Activated T-cell treated with anti-CD3 and anti-CD28 coated beads, Interleukin-2, amount 50 U/mL, for 24 hours (primary cell): ENCODE measurements around the gene CDH4.

Experiments used
- DNase-seq: peaks from one replicate; pipeline ENCODE4 v3.0.0-alpha.2; 2020
- H3K27ac Mint-ChIP-seq: 2 replicates; pipeline ENCODE4 v1.8.0; 2020; ENCODE audit warnings: mild to moderate bottlenecking, mixed read lengths
- H3K27me3 Mint-ChIP-seq: 2 replicates; pipeline ENCODE4 v1.8.0; 2020; ENCODE audit warnings: mixed read lengths
- H3K36me3 Mint-ChIP-seq: 2 replicates; pipeline ENCODE4 v1.8.0; 2020; ENCODE audit warnings: low read depth, mixed read lengths
- H3K4me1 Mint-ChIP-seq: 2 replicates; pipeline ENCODE4 v1.8.0; 2020; ENCODE audit warnings: low read depth, mixed read lengths
- H3K4me3 Mint-ChIP-seq: 2 replicates; pipeline ENCODE4 v1.8.0; 2020; ENCODE audit warnings: mild to moderate bottlenecking, moderate library complexity, mixed read lengths
- H3K9me3 Mint-ChIP-seq: 2 replicates; pipeline ENCODE4 v1.8.0; 2020; ENCODE audit warnings: mixed read lengths

CDH4 gene

DNA sequence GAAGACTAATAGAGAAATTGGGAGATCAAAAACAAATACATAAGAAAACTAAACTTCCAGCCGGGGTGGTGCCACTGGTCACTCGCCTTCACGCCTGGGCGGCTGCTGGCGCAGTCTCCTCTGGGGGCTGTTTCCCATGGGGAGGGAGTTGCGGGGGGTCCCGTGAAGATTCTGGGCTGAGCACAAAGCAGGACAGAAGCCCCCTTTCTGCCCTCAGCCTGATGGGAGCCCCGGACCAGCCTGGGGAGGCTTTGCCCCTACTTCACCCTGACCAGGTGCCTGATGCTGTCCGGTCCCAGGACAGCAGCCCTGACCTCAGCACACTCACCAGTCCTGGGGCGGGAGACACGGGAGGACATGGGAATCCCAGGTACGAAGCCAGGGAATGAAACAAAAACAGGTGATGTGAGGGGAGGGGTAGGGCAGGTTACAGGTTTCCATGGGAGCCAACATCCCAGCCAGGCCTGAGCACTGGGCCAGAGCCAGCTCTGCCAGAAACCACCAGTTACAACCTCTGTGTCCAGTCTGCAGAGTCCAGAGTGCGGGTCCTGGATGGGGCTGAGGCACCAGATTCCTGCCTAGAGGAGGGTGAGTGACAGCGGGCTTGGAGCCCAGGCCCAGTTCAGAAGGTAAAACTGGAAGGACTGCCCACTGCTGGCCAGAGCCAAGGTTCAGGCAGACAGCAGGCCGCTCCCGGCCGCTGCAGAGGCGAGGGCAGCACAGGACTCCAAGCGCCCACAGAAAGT, 487.2 kb downstream of the CDH4 start:
- H3K4me3 Mint-ChIP-seq = no peak overlapping the region

DNA sequence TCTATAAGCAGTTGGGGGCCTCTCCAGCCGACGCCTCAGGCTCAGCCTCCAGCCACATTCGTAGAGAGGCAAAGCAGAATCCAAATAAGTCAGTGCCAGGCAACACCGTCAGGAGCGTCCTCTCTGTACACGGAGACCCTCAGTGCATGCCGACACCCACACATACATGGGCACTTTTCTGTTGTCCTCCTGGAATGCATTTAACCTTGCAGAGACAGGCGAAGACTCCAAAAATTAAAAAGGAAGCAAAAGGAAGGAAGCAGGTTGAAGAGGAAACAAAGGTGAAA, 487.7 kb downstream of the CDH4 start:
- no peak overlapping the region for H3K27ac Mint-ChIP-seq
- DNase-seq = no peak
- no peaks in the 10 kb centered on the region for H3K4me1 Mint-ChIP-seq
- peaks cover 5% of the 10 kb centered on the region for H3K27me3 Mint-ChIP-seq
- no peaks in the 10 kb centered on the region for H3K36me3 Mint-ChIP-seq
- H3K9me3 Mint-ChIP-seq = no peaks in the 10 kb centered on the region
- H3K4me3 Mint-ChIP-seq = no peak overlapping the region

More for the DNA sequence above, 487.2 kb downstream of the CDH4 start:
- no peaks in the 10 kb centered on the region for H3K4me1 Mint-ChIP-seq
- H3K36me3 Mint-ChIP-seq = no peaks in the 10 kb centered on the region
- H3K27me3 Mint-ChIP-seq = peaks cover 5% of the 10 kb centered on the region
- DNase-seq = no peak
- H3K9me3 Mint-ChIP-seq = no peaks in the 10 kb centered on the region
- no peak overlapping the region for H3K27ac Mint-ChIP-seq

DNA sequence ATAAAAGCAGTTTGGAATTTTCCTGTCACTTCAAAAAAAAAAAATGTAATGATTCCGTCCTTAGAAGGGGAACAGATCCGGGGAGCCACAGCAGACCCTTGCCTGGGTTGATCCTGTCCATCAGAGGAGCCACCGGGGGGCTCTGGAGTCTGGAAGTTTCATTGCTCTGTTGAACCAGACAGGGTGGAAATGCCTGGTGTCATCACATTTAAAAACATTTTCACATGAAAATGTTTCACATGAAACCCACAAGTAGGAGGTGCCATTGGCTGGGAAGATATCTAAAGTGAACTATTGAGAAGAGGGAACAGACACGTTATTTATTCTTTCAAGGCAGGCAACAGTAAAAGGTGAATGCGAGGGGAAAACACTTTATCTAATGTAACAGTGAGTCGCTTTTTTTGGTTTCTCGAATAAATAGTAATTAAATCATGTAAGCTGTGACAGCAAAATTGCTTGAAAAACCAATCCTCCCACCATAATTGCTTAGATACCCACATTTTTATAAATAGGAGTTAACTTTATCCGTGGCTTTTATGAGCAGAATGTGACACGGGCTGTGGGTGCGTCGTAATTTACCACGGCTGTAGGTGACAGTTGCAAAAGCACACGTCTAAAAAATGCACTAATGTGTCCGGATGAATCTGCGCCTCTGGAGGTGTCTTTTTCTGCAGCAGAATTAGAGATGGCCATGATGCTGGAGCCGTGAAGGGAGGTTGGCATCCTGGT, 490.2 kb downstream of the CDH4 start:
- Mint-ChIP-seq H3K4me3 (no peak overlapping the region), H3K4me1 (no peaks in the 10 kb centered on the region), H3K27me3 (peaks cover 6% of the 10 kb centered on the region), H3K9me3 (no peaks in the 10 kb centered on the region), H3K27ac (no peak overlapping the region), H3K36me3 (no peaks in the 10 kb centered on the region)
- no peak for DNase-seq

DNA sequence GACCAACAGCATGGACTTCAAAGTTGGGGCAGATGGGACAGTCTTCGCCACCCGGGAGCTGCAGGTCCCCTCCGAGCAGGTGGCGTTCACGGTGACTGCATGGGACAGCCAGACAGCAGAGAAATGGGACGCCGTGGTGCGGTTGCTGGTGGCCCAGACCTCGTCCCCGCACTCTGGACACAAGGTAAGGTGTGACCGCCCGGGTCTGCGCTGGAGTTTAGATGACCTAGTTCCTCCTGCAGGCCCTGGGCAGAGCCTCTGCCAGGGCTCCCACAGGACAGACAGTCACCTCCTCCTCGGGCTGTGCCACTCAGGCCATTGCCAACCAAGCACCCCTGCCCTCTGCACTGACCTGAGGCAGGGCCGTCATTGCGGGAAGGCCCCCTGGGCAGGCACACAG, 491.5 kb downstream of the CDH4 start:
- DNase-seq = no peak
- Mint-ChIP-seq H3K4me1 (no peaks in the 10 kb centered on the region), H3K36me3 (no peaks in the 10 kb centered on the region), H3K27me3 (peaks cover 6% of the 10 kb centered on the region), H3K9me3 (no peaks in the 10 kb centered on the region), H3K27ac (no peak overlapping the region), H3K4me3 (no peak overlapping the region)

DNA sequence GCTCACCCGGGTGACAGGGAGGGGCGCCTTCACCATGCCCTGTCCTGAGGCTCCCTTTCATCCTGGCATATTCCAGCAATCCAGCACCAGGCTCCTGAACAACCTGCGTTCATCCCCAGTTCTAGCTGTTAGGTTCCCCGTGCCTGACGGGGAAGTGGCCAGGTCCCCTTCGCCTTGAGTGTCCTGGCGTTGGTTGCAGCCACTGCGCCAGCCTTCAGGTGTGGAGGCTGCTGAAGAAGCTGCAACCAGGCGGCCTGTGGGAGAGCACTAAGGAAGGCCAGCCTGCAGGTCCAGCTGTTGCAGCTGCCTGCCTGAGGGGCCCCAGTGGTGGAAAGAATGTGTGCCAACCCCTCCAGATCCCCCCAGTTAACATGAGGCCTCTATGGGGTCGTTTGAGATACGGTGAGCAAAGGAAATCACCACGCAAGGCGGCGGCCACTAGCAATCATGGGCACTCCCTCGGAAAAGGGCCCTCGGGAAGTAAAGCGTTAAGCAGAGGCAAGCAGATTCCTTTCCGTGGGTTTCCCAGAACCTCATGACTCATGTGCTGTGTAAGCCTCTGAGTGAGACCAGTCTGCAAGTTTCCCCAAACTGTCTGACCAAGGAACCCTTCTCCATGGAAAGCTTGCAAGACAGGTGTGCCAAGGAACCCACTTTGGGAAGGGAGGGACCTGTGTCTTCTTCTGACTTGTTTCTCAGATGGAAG, 492.8 kb downstream of the CDH4 start:
- Mint-ChIP-seq H3K36me3 (no peaks in the 10 kb centered on the region), H3K4me1 (no peaks in the 10 kb centered on the region), H3K27ac (no peak overlapping the region), H3K27me3 (peaks cover 6% of the 10 kb centered on the region), H3K4me3 (no peak overlapping the region), H3K9me3 (peaks cover under 1% of the 10 kb centered on the region)
- no peak for DNase-seq

DNA sequence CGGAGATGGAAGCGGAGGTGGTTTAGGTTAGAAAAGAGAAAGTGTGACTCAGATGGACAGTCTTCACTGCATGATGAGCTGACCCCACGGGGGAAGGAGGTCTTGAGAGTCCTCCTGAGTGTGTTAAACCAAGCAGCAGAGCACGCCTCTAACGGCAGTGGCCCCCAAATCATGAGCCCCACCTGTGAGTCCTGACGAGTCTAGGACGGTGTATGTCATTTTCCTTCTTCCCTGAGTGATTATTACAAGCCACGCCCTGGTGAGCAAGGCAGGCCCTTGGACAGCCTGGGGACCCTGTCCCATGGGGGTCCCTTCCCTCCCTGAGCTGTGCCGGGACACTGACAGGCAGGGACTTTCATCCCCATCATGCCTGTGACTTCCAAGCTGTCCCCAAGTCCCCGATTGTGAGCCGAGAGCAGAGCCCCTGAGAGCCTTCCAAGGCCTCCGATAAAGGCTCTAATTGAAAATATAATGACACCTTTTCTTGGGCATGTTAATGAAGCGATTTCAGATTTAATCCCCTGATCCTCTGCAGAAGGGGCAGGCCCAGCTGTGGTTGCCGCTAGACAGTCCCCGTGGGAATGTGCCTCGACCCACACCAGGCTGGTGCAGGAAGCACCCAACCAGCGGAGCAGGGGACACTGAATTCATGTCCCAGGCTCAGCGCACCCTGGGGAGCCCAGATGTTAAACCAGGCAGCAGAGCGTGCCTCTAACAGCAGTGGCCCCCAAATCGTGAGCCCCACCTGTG, 493.5 kb downstream of the CDH4 start:
- Mint-ChIP-seq H3K27ac (no peak overlapping the region), H3K4me3 (no peak overlapping the region), H3K4me1 (no peaks in the 10 kb centered on the region), H3K9me3 (peaks cover 6% of the 10 kb centered on the region), H3K36me3 (no peaks in the 10 kb centered on the region), H3K27me3 (peaks cover 6% of the 10 kb centered on the region)
- no peak for DNase-seq

DNA sequence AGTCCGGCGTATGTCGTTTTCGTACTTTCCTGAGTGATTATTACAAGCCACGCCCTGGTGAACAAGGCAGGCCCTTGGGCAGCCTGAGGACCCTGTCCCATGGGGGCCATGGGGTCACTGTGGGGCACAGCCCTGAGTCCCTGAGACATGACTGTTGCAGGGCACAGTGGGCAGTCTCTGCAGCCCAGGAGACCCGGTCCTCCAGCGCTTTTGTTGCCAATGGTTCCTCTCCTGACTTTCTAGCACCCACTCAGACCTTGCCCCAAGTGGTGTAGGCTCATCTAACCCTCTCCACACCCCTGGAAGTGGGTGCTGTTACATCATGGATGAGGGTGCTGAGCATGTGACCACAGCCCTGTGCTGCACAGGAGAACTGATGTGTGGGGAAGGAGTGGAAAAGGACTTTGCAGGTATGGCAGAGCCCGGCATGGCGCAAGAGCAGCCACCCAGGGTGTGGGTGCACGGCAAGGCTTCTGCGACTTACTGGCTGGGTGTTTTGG, 494.1 kb downstream of the CDH4 start:
- Mint-ChIP-seq H3K4me1 (no peaks in the 10 kb centered on the region), H3K27ac (no peak overlapping the region), H3K9me3 (peaks cover 9% of the 10 kb centered on the region), H3K27me3 (peaks cover 6% of the 10 kb centered on the region), H3K36me3 (no peaks in the 10 kb centered on the region), H3K4me3 (no peak overlapping the region)
- DNase-seq = no peak

DNA sequence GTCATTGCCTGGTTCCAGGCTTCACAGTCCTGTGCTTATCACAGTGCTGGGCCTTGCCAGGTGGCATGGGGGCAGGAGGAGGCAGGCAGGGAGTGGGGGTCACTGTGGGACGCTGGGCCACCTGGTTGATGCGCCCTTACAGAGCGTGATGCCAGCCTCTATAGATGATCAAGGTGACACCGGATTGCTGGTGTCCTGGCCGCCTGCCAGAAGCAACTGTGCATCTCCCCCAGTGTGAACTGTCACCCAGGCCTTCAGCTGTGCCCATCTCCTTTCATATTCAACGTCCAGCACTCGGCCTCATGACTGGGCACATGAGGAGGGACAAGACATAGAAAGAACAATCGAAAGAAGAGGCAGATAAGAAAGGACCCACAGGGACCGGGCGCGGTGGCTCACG, 494.7 kb downstream of the CDH4 start:
- peaks cover 6% of the 10 kb centered on the region for H3K27me3 Mint-ChIP-seq
- no peak overlapping the region for H3K27ac Mint-ChIP-seq
- no peaks in the 10 kb centered on the region for H3K36me3 Mint-ChIP-seq
- no peaks in the 10 kb centered on the region for H3K4me1 Mint-ChIP-seq
- H3K4me3 Mint-ChIP-seq = no peak overlapping the region
- peaks cover 9% of the 10 kb centered on the region for H3K9me3 Mint-ChIP-seq
- no peak for DNase-seq

DNA sequence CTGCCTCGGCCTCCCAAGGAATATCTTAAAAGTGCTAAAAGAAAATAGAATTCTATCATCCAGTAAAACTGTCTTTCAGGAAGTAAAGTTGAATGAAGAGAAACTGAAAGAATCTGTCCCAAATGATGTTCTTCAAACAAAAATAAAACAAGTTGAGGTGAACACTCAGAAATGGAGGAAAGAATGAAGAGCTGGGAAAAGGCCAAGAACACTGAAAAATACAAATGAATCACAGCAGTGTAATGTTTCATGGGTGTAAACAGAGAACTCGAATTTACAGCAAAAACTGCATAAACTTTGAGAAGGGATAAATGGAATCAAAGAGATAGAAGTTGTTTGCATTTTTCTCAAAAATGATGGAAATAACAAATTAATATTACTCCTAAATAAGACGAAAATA, 496.3 kb downstream of the CDH4 start:
- DNase-seq = no peak
- no peak overlapping the region for H3K27ac Mint-ChIP-seq

DNA sequence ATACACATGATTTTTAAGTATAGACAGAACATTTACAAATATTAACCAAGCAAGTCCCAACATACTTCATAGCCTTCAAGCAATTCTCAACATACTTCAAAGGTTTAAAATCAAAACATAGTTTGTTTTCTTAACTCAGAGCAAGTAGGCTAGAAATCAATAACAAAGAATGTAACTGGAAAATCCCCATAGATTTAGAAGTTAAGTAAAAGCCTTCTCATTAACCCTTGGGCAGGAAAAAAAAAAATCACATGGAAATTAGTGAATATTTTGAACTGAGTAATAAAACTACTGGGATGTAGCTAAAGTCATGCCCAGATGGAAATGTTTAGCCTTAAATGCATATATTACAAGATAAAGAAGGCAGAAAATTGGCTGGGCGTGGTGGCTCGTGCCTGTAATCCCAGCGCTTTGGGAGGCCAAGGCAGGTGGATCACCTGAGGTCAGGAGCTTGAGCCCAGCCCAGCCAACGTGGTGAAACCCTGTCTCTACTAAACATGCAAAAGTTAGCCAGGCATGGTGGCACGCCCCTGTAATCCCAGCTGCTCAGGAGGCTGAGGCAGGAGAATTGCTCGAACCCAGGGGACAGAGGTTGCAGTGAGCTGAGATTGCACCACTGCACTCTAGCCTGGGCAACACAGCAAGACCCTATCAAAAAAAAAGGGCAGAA, 497.5 kb downstream of the CDH4 start:
- Mint-ChIP-seq H3K27me3 (peaks cover 6% of the 10 kb centered on the region), H3K4me3 (no peak overlapping the region), H3K9me3 (peaks cover 9% of the 10 kb centered on the region), H3K36me3 (no peaks in the 10 kb centered on the region), H3K27ac (no peak overlapping the region), H3K4me1 (no peaks in the 10 kb centered on the region)
- DNase-seq = no peak

More for the DNA sequence above, 496.3 kb downstream of the CDH4 start:
- H3K36me3 Mint-ChIP-seq = no peaks in the 10 kb centered on the region
- H3K9me3 Mint-ChIP-seq = peaks cover 9% of the 10 kb centered on the region
- peaks cover 6% of the 10 kb centered on the region for H3K27me3 Mint-ChIP-seq
- H3K4me3 Mint-ChIP-seq = no peak overlapping the region
- H3K4me1 Mint-ChIP-seq = no peaks in the 10 kb centered on the region

DNA sequence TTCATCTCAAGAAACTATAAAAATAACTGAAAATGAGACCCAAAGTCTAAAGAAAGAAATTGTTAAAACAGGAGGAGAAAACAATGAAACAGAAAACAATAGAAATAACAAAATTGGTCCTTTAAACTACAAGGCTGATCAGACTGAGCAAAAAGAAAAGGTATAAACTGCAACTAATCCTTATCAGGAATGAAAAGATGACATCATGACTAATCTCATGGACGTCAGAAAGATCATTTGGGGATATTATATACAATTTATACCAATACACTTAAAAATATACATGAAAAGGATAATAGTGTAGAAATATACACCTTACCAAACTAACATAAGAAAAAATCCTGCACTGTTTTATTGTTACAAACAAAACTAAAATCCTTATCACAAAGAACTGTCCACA, 498.0 kb downstream of the CDH4 start:
- H3K36me3 Mint-ChIP-seq = no peaks in the 10 kb centered on the region
- no peaks in the 10 kb centered on the region for H3K4me1 Mint-ChIP-seq
- no peak overlapping the region for H3K27ac Mint-ChIP-seq
- H3K9me3 Mint-ChIP-seq = peaks cover 9% of the 10 kb centered on the region
- no peak overlapping the region for H3K4me3 Mint-ChIP-seq
- H3K27me3 Mint-ChIP-seq = peaks cover 5% of the 10 kb centered on the region
- DNase-seq = no peak

DNA sequence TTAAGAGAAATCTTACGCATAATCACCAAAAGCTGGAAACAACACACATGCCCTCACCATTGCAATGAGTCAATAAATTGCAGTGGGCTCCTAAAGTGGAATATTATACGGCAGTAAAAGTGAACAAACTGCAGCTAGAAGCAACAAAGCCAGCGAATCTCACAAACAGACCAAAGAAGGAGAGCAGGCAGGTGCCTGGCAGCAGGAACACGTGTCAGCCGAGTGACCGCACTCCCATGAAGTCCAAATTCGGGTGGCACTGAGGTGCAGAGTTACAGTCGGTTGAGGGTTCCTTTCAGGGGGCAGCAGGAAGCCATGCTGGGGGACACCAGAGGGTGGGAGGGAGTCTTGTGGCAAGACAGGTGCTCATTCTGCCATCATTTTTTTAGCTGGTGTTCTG, 500.5 kb downstream of the CDH4 start:
- no peak overlapping the region for H3K4me3 Mint-ChIP-seq
- H3K9me3 Mint-ChIP-seq = peaks cover 9% of the 10 kb centered on the region
- H3K4me1 Mint-ChIP-seq = no peaks in the 10 kb centered on the region
- H3K36me3 Mint-ChIP-seq = no peaks in the 10 kb centered on the region
- no peak overlapping the region for H3K27ac Mint-ChIP-seq
- H3K27me3 Mint-ChIP-seq = no peaks in the 10 kb centered on the region
- no peak for DNase-seq

DNA sequence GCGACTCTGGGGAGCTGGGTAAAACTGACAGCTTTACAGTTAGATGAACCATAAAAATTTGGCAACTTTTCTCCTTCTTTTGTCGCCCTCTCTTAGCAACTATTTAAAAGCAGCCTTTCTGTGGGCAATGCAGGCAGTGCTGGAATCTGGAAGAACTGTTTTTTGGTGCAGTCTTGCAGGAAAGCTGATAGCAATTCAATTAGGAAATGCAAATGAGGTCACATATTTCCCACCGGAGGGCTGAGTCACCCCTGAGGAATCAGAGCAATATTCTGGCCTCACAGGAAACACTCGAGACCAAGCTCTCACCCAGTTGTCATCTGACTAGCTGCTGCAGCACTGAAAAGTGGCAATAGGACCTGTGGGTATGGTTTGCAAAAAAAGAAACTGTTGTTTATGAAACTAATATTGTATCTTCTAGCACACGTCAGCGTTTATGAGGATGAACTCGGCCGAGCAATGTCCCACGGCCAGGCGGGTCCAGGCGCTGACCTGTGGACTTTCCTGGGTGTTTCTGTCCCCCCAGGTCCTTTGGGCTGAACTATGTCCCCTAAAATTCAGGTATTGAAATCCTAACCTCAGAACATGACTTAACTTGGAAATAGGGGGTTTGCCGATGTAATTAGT, 501.4 kb downstream of the CDH4 start:
- H3K27me3 Mint-ChIP-seq = no peaks in the 10 kb centered on the region
- no peak for DNase-seq

More for the DNA sequence above, 501.4 kb downstream of the CDH4 start:
- H3K4me3 Mint-ChIP-seq = no peak overlapping the region
- H3K27ac Mint-ChIP-seq = no peak overlapping the region
- H3K4me1 Mint-ChIP-seq = no peaks in the 10 kb centered on the region
- no peaks in the 10 kb centered on the region for H3K36me3 Mint-ChIP-seq
- H3K9me3 Mint-ChIP-seq = peaks cover 9% of the 10 kb centered on the region
